Stimulated activated CD4-positive, alpha-beta T cell treated with anti-CD3 and anti-CD28 coated beads, Interleukin-4, amount 100 ng/mL, for 1 hour (primary cell): ENCODE results near the gene C14orf93.

Experiments used
- DNase-seq: peaks from one replicate; pipeline ENCODE4 v3.0.0-alpha.2; 2020

Gene C14orf93

DNA sequence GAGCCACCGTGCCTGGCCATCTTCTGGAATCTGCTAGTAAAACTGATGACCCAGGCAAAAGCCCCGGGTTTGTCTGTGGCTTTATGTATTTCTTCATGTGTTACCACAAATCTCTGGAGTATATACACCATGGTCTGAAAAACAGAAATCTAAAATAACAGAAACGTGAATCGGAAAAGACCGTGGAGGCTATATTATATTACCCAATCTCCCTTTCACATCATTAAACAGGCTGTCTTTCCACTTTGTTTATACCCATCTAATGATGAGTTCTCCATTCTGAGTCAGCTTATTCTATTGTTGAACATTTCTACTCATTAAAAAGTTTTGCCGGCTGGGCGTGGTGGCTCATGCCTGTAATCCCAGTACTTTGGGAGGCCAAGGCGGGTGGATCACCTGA is 18.1 kb downstream of the C14orf93 start:
- no peak for DNase-seq

DNA sequence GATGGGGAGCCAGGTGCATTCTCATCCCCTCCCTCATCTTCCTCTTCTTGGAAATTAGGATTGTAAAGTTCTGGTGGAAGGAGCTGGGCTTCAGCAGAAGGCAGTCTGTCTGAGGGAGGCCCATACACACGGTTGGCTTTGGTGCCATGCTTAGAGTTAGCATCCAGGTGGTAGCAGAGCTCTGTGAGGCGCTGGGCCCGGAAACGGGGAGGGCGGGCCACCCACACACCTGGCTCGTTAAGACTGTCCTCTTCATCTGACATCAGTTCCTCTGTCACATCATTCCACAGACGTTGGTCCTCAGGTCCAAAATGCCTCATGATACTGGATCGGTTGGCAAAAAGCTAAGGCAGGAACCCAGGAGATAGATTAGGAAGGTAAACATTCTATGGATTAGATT is 22.7 kb downstream of the C14orf93 start:
- DNase-seq: no peak

DNA sequence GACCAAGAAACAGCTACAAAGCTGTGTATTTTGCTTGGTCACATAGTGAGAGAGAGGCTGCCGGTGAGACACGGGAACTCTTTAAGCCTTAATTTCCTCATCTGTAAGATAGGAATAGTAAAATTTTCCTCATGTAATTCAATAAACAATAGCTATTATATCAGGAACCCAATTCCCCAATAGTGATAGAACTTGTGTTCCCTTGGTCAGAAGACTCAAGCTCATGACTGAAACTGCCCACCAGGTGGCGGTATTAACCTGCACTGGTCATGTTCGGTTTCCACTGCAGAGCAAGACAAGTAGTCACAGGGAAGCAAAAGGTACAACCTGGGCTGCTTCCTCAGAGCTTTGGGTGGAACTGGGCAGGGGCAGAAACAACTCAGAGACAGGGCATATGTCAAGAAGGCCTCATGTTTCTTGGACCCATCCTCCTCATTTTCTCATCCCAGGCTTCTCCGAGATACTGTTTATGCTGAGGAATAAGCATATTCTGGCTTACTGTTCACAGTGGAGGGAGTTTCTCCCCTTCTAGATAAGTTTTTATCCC is 23.4 kb downstream of the C14orf93 start:
- DNase-seq: peak; percentile 86

DNA sequence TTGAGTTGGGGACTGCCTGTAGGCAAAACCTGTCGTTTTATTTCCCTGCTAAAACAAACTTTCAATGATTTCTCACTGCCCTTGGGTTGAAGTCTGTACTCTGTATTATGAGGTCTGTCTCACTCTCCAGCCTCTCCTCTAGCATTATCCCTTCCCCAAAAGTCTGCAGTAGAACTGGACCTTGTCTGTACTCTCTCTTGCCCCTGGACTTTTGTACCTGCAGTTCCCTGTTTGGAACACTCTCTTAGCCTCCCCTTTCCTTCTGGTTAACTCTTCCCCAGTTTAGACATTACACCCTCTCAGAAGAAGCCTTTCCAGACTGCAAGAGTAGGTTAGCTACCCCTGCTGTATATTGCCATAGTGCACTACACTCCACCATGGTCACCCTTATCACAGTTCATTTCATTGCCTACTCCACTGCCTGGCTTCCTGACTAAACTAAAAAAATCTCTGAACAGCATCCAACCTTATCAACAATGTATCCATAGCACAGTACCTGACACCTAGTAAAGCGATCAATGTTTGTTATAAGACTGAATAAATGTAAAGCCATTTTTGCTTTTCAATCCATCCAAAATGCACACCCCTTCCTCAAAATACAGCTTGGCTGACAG is 23.9 kb downstream of the C14orf93 start:
- DNase-seq: no peak

DNA sequence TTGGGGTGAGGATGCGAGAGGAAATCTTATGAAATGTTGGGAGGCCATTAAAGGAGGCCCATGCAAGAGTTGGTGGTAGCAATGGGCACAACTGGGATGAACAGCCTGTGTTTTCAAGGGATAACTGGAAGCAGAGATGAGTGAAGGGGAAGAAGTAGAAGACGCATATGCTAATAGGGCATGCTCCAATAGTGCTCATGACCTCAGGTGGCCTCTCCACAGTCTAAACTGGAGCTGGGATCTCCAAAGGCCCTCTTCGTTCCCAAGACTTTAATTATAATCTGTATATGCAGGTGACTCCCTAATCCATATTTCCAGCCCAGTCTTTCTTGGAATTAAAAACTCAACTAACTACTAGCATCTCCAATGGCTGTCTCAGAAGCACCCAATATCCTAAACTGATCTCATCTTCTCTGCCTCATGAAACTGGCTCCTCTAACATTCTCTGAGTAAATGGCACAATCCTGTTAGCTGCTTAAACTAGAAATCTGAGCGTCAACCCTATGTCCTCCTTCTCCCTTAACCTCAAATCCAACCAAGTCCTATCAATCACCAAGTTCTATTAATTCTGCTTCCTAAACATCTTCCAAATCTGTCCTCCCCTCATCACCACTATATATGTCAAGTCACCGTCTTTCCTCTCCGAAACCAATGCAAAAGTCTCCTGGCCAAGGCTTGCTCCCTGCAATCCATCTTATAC is 24.8 kb downstream of the C14orf93 start:
- no peak for DNase-seq

DNA sequence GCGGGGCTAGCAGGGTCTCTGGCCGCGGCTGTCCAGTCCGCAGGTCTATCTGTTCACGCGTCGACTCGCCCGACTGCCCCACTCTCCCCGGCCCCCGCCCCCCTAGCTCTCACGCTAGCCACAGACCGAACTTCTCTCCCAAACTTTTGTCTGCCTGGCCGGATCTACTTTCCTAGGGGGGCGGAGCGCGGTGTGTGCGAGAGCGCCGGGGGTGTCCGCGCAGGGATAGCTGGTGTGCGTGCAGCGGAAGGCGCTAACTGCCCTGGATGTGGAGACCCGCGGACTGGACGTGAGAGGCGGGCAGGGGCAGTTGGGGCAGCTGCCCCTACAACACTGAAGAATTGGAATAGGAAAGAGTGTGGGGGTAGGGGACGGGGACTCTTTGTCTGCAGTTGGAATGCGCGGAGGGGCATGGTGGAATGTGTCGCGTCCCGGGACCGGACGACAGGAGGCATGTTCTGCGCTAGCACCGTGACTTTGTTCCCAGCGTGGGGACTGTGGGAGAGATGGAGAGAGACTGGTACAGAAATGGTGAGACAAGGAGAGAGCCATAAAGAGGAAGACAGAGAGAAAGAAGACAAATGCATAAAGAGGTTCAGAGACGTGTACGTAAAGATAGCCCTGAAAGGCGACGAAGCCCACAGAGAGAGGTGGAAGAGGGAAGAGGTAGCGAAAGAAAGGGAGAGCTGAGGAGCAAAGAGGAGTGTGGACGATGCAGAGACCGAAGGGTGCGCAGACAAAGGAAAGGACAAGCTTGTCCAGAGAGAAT is 27.3 kb downstream of the C14orf93 start, which contains the start of gene AJUBA:
TSS of gene AJUBA (minus strand) at position 75 of the 769 bp plus-strand sequence. CDS start 285 bp downstream, outside the sequence.
- DNase-seq: peak; percentile 84

DNA sequence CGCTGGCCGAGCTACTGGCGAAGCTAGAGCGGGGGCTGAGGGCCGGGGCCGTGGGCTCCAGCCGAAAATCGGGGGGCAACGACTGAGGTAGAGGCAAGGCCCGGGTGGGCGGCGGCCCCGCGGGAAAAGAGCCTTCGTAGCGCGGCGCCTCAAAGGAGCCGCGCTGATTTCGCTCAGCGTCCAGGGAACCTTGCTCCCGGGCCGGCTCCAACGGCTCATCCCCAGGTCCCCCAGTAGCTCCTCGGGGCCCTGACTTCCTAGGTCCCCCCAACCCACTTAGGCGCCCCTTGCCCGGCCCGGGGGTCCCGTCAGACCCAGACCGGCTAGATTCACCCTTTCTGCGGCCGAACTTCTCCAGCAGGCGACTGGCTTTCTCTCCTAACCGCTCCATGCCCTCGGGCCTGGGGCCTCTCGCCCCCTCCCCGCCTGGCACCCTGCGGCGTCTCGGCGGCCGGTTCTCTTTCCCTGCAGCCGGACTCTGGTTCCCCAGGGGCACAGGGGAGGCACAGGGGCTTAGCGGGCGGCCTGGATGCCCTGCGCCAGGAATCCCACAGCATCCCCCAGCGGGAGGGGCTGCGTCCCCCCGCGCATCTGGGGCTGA is 28.0 kb downstream of the C14orf93 start:
- peak; percentile 12 for DNase-seq

DNA sequence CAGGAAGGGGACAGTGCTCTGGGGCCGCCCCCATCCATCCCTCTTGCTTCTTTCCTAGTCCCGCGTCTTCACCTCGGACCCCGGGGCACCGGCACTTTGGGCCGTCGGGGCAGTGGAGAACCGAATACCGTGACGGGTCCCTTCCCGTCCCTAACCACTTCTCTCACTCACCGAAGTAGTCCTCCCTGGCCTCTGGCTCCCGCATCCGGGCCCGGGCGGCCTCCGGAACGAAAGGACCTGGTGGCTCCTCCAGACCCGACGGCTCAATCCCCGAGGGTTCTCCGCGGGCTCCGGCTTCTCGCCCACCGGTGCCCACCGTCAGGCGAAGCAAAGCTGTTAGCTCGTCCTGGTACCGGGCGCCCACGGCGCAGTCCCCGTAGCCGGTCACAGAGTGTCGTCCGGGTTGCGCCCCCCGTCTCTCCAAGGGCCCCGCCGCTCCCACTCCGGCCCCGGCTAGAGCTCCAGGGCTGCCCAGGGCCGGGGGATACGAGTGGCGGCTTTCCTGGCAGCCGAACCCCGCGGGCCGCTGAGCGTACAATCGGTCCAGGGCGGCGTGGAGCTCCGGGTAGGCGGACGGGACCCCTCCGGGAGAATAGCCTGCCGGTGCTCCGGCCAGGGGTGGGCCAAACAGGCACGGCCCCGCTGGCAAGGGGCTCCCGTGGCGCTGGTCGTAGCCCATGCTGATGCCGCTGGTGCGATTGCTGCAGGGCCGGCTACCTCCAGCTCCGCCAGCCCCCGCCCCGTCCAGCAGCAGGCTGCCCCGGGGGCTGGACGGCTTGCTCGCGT is 28.7 kb downstream of the C14orf93 start:
- DNase-seq: peak; percentile 23

DNA sequence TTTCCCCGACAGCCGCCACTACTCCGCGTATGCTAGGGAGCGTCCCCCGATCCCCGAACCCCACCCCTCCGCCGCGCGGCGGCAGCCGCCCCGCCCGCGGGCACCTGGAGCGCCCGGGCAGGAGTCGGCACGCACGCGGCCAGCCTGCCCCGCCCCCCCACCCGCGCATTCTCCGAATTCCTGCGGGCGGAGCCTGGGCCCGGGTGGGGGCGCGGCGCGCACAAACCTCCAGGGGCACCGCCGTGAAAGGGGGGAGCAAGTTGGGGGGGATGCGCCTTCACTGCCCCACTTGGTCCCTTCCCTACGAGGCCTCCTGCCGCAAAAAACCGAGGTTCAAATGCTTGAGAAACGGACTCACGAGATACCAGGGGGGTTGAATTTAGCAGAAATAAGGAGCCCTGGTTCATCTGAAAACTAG is 29.3 kb downstream of the C14orf93 start:
- DNase-seq: peak; percentile 57

DNA sequence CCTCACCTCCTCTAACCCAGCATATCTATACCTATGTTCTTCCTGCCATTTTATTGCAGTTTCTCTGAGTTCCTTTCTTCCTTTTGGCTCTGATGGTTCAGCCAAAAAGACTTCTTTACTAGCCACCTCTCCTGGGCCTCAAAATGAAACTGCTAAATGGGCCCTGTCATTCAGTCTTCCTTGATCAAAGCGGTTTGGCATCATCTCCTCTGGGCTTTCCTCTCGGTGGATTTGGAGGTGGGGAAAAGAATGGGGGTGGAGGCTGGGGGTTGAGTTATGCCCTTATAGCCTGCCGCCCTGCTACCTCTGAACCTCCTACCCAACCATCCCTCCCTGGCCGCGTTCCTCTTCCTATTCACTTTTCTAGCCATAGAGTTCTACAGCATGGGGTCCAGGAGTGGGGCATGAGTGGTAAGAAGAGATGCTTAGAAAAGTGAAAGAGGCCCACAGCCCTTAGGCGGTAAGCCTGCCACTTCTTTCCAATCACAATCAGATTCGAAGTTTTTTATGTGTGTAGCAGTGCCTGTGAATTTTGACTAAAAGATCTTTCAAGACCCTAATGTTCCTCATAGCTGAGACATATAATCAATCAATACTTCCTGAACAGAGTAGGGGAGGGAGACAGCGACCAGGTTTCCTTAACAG is 30.1 kb downstream of the C14orf93 start:
- DNase-seq: no peak

DNA sequence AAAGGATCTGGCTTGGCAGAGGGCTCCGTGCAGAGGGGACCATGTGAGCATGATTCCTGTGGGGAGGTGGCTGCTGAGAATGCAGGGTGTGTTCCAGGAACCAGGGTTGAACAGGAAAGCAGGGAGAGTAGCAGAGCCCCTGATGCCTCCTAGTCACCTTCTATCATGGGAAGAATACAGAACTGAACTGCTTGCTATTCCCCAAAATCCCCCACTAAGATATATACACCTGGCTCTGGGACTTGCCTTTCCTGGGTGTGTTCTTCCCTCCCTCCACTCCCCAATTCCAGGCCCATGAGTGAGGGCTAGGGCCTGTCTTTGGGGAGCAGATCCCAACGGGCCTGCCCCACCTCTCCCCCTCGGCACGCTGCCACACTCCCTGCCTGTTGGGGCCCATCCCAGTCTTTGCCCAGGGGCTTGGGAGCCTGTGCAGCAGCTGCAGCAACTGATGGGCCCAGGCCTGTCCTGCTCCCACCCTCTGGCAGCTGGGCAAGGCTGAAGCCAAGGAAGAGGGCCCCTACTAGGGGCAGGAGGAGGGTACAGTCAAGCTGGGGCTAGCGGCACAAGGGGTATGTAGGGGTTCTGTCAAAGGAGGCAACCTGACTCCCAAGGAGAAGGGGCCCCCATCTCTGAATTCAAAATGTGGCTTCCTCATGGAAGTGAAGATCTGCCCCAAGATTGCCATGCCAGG is 30.8 kb downstream of the C14orf93 start:
- no peak for DNase-seq

DNA sequence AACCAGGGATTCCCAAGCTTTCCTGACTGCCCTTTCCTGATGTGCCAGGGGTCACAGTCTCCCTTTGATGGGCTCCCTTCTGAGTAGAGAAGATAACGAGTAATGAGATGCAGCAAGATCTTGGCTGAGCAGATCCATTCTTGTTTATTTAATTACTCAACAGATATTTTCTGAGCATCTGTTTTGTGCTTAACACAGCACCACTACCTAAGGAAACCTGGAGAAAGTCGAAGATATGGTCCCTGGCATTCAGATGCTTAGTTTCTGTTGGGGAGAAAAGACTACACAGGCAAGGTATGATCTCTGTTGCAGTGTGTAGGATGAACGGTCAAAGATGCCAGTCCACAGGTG is 31.5 kb downstream of the C14orf93 start:
- no peak for DNase-seq

DNA sequence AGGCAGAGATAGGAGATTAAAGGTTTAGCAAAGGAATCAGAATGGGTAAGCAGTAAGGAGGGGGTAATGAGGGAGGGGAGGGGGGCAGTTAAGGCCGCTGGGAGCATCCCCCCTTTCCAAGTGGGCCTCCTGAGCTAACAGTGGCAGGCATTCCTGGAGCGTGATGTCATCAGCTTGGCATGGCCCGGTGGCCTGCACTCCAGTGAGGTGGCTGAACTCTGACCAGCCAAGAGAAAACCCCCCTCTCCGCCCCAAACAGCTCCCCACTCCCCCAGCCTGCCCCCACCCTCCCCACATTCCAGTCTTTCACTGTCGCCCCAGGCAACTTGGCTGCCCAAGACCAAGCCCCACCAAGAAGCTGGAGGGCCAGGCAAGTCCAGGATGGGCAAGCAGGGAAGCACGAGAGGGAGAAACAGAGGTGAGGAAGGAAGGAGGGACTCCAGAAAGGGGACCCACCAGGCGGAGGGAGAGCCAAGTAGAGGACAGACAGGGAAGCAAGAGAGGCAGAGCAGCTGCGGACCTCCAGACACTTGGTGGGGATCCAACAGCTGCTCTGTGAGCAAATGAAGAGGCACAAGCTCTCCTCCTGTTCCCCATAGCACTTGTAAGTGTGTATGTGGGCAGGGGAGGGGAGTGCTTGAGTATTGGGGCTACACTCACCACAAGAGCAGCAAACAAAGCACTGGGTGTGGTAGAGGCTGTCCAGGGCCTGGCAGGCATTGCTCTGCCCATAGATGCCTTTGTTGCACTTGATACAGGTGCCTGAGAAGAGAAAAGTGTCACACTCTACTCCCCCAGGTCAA is 32.1 kb downstream of the C14orf93 start:
- no peak for DNase-seq

DNA sequence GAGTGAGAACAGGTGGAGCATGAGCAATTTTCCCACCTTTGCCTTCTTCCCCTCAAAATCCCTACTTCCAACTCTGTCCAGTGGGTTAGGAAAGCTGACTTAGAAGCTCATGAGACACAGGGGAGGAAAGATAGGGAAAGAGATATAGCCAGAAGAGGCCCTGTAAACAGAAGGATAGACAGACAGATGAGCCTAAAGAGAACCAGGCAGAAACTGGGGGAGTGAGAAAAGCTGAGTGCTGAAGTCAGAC is 32.6 kb downstream of the C14orf93 start:
- DNase-seq: no peak

DNA sequence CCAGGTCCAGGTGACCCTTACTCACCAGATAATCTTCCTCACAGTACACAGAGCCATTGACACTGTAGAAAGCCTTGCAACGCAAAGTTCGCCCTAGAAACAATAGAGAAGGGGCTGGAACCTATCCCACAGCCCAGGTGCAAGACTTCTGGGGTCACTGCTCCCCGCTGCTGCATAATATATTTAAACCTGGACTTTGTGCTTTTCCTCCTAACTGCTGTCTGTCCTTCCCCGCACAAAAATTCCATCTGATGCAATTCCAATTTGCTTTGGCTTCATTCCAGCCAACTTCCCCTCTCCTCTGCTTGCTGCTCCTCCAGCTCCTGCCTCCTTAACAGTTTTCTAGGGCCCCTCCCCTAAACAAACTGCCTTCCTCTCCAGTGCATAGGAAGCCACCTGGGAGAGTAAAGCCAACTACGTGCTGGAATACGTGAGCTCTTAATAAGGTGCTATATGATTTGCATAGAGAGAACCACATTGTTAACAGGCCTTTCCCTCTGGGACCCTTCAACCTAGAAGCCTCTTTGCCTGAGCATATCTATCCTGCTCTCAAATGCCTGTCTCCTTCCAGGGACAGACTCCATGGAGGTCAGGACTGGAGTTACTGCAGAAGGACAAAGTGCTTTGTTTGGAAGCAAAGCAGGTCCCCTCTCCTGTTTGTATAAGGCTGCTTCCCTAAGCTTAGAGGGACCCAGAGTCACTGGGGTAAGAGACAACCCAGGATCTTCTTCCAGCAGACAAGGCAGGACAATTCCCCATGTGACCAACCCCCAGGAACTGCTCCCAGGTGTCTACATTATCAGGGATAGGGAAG is 33.1 kb downstream of the C14orf93 start:
- DNase-seq: no peak

DNA sequence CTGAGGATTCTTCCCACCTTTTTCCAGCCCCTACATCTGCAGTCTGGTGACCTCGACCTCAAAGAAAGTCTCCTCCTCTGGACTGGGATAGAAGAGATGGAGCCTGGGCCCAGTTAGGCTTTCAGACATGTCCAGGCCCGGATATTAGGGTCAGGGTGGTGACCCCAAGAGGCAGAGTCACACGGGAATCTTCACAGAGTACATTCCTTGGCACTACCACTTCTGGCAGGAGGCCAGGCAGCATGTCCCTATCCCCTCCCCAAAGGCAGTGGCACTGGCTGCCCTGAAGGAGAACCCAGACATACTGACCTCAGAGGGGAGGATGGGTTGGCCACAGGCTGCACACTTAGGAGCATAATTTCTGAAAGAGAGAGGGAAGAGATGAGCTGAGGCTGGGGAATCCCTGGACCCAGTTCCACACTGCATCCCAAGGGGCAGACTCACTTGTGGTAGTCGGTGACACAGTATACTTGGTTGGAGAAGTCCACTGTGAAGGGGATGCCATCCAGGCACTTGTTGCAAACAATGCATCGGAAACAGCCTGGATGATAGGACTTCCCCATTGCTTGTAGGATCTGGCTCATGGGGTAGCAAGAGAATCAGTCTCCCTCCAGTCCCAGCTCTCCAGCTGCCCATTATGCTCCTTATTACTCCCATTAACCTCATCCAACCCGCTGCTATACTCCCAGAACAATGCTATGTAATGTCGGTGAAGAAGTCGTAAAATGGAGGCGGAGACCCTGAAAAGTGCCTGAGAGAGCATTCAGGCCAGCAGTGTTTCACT is 35.2 kb downstream of the C14orf93 start:
- no peak for DNase-seq

DNA sequence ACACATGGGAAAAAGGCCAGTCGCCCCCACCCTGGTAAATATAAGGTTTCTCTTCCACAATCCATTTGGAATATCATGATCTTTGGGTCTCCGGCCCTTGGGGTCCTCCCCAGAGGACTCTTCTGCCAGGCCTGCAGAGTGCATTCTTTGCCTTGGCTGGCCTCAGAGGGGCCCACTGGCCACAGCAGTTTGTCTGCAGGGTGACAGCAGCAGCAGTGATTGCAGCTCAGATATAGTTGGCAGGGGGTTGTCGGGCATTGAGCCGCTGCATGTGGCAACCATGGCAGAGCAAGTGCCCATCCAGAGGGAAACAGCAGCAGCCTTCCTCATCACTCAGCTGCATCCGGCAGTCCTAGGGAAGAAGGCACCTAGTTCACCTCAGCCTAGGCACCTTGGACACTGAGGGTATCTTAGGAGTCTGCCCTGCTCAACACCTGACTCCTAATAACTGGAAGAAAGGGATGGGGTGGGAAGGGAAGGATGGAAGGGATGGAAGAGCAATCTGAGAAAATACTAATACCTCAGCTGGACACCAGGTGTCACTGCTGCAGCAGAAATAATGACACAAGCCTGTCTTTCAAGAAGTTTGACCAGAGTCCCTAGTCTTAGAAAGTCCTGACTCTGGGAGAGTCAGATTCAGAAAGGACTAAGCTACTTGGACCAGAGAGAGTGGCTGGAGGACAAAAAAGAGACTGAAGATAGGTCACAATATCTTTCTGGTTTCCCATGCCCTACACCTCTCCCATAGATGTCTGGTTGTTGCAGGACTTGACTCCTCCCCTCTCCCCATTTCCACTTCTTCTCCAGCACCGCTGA is 36.5 kb downstream of the C14orf93 start:
- peak; percentile 17 for DNase-seq

DNA sequence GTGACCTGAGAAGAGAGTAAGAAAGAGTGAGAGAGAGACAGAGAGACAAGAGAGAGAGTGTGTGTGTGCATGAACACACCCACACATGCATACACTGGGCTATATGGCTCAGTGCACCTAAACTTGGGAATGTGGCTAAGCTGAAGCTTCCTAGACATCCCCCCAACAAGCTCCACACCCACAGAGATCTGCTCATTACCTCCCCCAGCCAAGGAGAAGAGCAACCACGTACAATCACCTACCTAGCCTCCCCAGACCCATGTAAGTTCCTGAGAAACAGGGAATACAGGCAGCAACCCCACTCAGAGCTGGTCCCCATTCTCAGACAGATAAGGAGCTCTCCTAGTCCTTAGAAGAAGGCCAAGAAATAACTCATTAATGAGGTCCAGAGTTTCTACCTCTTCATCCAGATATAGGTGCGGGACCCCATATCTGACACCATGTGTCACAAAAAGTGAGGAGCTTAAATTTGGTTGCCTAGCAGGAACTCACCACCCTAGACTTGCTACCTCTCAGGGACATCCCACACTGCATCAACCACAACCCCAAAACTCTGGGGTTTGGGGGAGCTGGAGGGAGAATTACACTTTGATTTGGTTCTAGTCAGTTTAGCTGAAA is 37.5 kb downstream of the C14orf93 start:
- DNase-seq: no peak
